Mesenchymal stem cell (in vitro differentiated cells and primary cell): Measurements from ENCODE around the gene ADIG.

Experiments
- DNase-seq: peaks from one replicate; pipeline ENCODE4 v3.0.0-alpha.2; 2013
- H2AFZ ChIP-seq: one replicate; pipeline ENCODE4 v1.6.1; 2013; ENCODE audit warnings: low read depth, mild to moderate bottlenecking, control low read depth, inconsistent platforms, low read length, moderate library complexity
- H2AK5ac ChIP-seq: 2 replicates; pipeline ENCODE4 v1.6.1; 2013; ENCODE audit warnings: low read length, moderate library complexity, mild to moderate bottlenecking, inconsistent platforms; ENCODE audit not compliant: severe bottlenecking
- H2BK120ac ChIP-seq: one replicate; pipeline ENCODE4 v1.6.1; 2013; ENCODE audit warnings: low read depth, mild to moderate bottlenecking, inconsistent platforms, low read length, moderate library complexity
- H2BK12ac ChIP-seq, 2 experiments: one replicate each; pipeline ENCODE4 v1.6.1; 2013; ENCODE audit warnings: inconsistent platforms in 2 of 2, low read length in 2 of 2, mild to moderate bottlenecking in 2 of 2, moderate library complexity in 2 of 2, control low read depth in 1 of 2
- H2BK15ac ChIP-seq: one replicate; pipeline ENCODE4 v1.6.1; 2013; ENCODE audit warnings: mild to moderate bottlenecking, low read depth, inconsistent platforms; ENCODE audit not compliant: poor library complexity, severe bottlenecking
- H2BK5ac ChIP-seq: 2 replicates; pipeline ENCODE4 v1.6.1; 2013; ENCODE audit warnings: low read depth, mild to moderate bottlenecking, low read length, control low read depth, inconsistent platforms; ENCODE audit not compliant: poor library complexity, severe bottlenecking
- H3K14ac ChIP-seq, 2 experiments: one replicate each; pipeline ENCODE4 v1.6.1; 2013; ENCODE audit warnings: inconsistent platforms in 2 of 2, low read length in 2 of 2, control low read depth in 1 of 2, mild to moderate bottlenecking in 1 of 2, moderate library complexity in 1 of 2
- H3K18ac ChIP-seq, 2 experiments: one replicate each; pipeline ENCODE4 v1.6.1; 2013; ENCODE audit warnings: inconsistent platforms in 2 of 2, low read length in 2 of 2, control low read depth in 1 of 2, low read depth in 1 of 2, mild to moderate bottlenecking in 1 of 2
- H3K23ac ChIP-seq, 2 experiments: one replicate each; pipeline ENCODE4 v1.6.1; 2013; ENCODE audit warnings: inconsistent platforms in 2 of 2, low read length in 2 of 2, mild to moderate bottlenecking in 2 of 2, moderate library complexity in 2 of 2, control low read depth in 1 of 2
- H3K27ac ChIP-seq: 2 replicates; pipeline ENCODE4 v1.5.1; 2013; ENCODE audit warnings: mild to moderate bottlenecking, moderate library complexity, low read length, control low read depth, inconsistent platforms; ENCODE audit not compliant: poor library complexity, severe bottlenecking
- H3K27me3 ChIP-seq, 2 experiments: 2 replicates each; pipeline versions ENCODE4 v1.6.1 to v1.7.0; 2013; ENCODE audit warnings: low read length in 2 of 2, mild to moderate bottlenecking in 2 of 2, moderate library complexity in 2 of 2, control low read depth in 1 of 2, inconsistent platforms in 1 of 2; ENCODE audit not compliant: control insufficient read depth in 1 of 2, insufficient read depth in 1 of 2
- H3K36me3 ChIP-seq, 2 experiments: 2 replicates each; pipeline versions ENCODE4 v1.6.1 to v1.7.0; 2013; ENCODE audit warnings: low read length in 2 of 2, control low read depth in 1 of 2, inconsistent platforms in 1 of 2, low read depth in 1 of 2, mild to moderate bottlenecking in 1 of 2; ENCODE audit not compliant: insufficient read depth in 2 of 2, control insufficient read depth in 1 of 2
- H3K4ac ChIP-seq, 2 experiments: one replicate each; pipeline ENCODE4 v1.6.1; 2013; ENCODE audit warnings: inconsistent platforms in 2 of 2, low read length in 2 of 2, mild to moderate bottlenecking in 2 of 2, moderate library complexity in 2 of 2, control low read depth in 1 of 2, low read depth in 1 of 2
- H3K4me1 ChIP-seq: 2 replicates; pipeline ENCODE4 v1.6.1; 2013; ENCODE audit warnings: low read depth, low read length, control low read depth; ENCODE audit not compliant: control insufficient read depth, insufficient read depth
- H3K4me2 ChIP-seq: 2 replicates; pipeline ENCODE4 v1.6.1; 2013; ENCODE audit warnings: low read length, mild to moderate bottlenecking, inconsistent platforms; ENCODE audit not compliant: poor library complexity, severe bottlenecking
- H3K4me3 ChIP-seq, 2 experiments: 2 replicates each; pipeline versions ENCODE4 v1.5.1 to v1.7.0; 2013; ENCODE audit warnings: low read length in 2 of 2, mild to moderate bottlenecking in 2 of 2, control low read depth in 1 of 2, low read depth in 1 of 2; ENCODE audit not compliant: insufficient read depth in 1 of 2
- H3K79me1 ChIP-seq: replicated peaks from 2 replicates; pipeline ENCODE4 v1.6.1; 2013; ENCODE audit warnings: mild to moderate bottlenecking, control low read depth, low read length, inconsistent platforms; ENCODE audit not compliant: poor library complexity, severe bottlenecking
- H3K9ac ChIP-seq: 2 replicates; pipeline ENCODE4 v1.7.0; 2013; ENCODE audit warnings: mild to moderate bottlenecking, low read length, moderate library complexity
- H3K9me3 ChIP-seq: 2 replicates; pipeline ENCODE4 v1.7.0; 2013; ENCODE audit warnings: mild to moderate bottlenecking, low read length; ENCODE audit not compliant: control insufficient read depth
- H4K8ac ChIP-seq: one replicate; pipeline ENCODE4 v1.6.1; 2013; ENCODE audit warnings: inconsistent platforms, mild to moderate bottlenecking, low read length, moderate library complexity
- H4K91ac ChIP-seq: one replicate; pipeline ENCODE4 v1.6.1; 2013; ENCODE audit warnings: mild to moderate bottlenecking, low read length, inconsistent platforms
- whole genome bisulfite sequencing: methylation state at CpG from one replicate; pipeline ENCODE4 v1.1.7; 2013; ENCODE audit warnings: mixed read lengths; 5-methylcytosine and 5-hydroxymethylcytosine counted together

The ADIG gene

GRCh38 chr20:38623061-38623460 is 42.1 kb downstream of the ADIG start:
- Histone ChIP-seq H3K4me3 (no peak overlapping the region), H3K14ac (no peak overlapping the region), H3K4ac (no peak overlapping the region), H3K4me2 (no peak overlapping the region), H3K79me1 (no peaks in the 10 kb centered on the region), H2BK15ac (no peak overlapping the region), H3K23ac (no peak overlapping the region), H3K27ac (peak overlapping the region; percentile 39), H2BK5ac (no peak overlapping the region), H2AFZ (no peak overlapping the region), H2BK12ac (no peak overlapping the region), H3K36me3 (peaks cover 0 to 8% of the 10 kb centered on the region in 2 experiments), H2BK120ac (no peak overlapping the region), H3K18ac (no peak overlapping the region), H3K9me3 (no peaks in the 10 kb centered on the region), H3K4me1 (peaks cover 14% of the 10 kb centered on the region), H4K91ac (no peak overlapping the region), H3K9ac (no peak overlapping the region), H3K27me3 (peaks cover 0 to 62% of the 10 kb centered on the region in 2 experiments), H4K8ac (no peak overlapping the region), H2AK5ac (no peak overlapping the region)
- WGBS: 67% methylated on average over 4 of the region's 4 CpGs
- DNase-seq: no peak

- Histone ChIP-seq H3K23ac (no peak overlapping the region), H4K91ac (no peak overlapping the region), H4K8ac (no peak overlapping the region), H3K27me3 (peaks cover 0 to 52% of the 10 kb centered on the region in 2 experiments), H3K4me1 (peaks cover 14% of the 10 kb centered on the region), H3K9me3 (no peaks in the 10 kb centered on the region), H3K4me3 (no peak overlapping the region), H3K27ac (no peak overlapping the region), H2AK5ac (no peak overlapping the region), H2BK12ac (no peak overlapping the region), H2BK120ac (no peak overlapping the region), H3K18ac (no peak overlapping the region), H3K9ac (no peak overlapping the region), H2AFZ (no peak overlapping the region), H3K4ac (no peak overlapping the region), H2BK15ac (no peak overlapping the region), H3K4me2 (no peak overlapping the region), H3K79me1 (no peaks in the 10 kb centered on the region), H3K36me3 (peaks cover 0 to 8% of the 10 kb centered on the region in 2 experiments), H3K14ac (no peak overlapping the region), H2BK5ac (no peak overlapping the region)
- 83% methylated on average over 2 of the region's 2 CpGs for WGBS
- DNase-seq: no peak
These were observed 43.1 kb downstream of the ADIG start for GRCh38 chr20:38624084-38624483.

GRCh38 chr20:38625896-38626295 is 44.9 kb downstream of the ADIG start:
- Histone ChIP-seq H3K4me1 (peaks cover 14% of the 10 kb centered on the region), H2AK5ac (no peak overlapping the region), H3K14ac (no peak overlapping the region), H4K91ac (no peak overlapping the region), H3K18ac (no peak overlapping the region), H2BK15ac (no peak overlapping the region), H3K27ac (no peak overlapping the region), H3K4me2 (no peak overlapping the region), H3K9me3 (no peaks in the 10 kb centered on the region), H3K9ac (no peak overlapping the region), H2BK12ac (no peak overlapping the region), H2BK5ac (no peak overlapping the region), H2AFZ (no peak overlapping the region), H3K36me3 (peaks cover 0 to 8% of the 10 kb centered on the region in 2 experiments), H2BK120ac (no peak overlapping the region), H3K4me3 (no peak overlapping the region), H3K23ac (no peak overlapping the region), H3K4ac (no peak overlapping the region), H3K79me1 (no peaks in the 10 kb centered on the region), H3K27me3 (peaks cover 0 to 47% of the 10 kb centered on the region in 2 experiments), H4K8ac (no peak overlapping the region)
- no peak for DNase-seq

- Histone ChIP-seq H3K9ac (no peak overlapping the region), H2BK120ac (no peak overlapping the region), H3K14ac (no peak overlapping the region), H2AK5ac (no peak overlapping the region), H2BK5ac (no peak overlapping the region), H3K4me1 (peaks cover 12% of the 10 kb centered on the region), H3K4ac (no peak overlapping the region), H4K8ac (no peak overlapping the region), H3K4me3 (peak overlapping the region in 1 of 2 experiments; percentile 27), H3K27ac (no peak overlapping the region), H3K18ac (no peak overlapping the region), H3K27me3 (peaks cover 0 to 38% of the 10 kb centered on the region in 2 experiments), H2BK12ac (no peak overlapping the region), H2BK15ac (no peak overlapping the region), H2AFZ (no peak overlapping the region), H3K23ac (no peak overlapping the region), H3K9me3 (no peaks in the 10 kb centered on the region), H3K79me1 (no peaks in the 10 kb centered on the region), H3K4me2 (no peak overlapping the region), H4K91ac (no peak overlapping the region), H3K36me3 (peaks cover 0 to 8% of the 10 kb centered on the region in 2 experiments)
- WGBS: 79% methylated on average over 10 of the region's 10 CpGs
- no peak for DNase-seq
These were observed 46.1 kb downstream of the ADIG start for GRCh38 chr20:38626921-38627659.
